ENCODE data around the gene CWC27.
"Not testable (repeated sequence)": the region's sequence is repeated elsewhere in the genome, so short reads cannot be mapped to it uniquely, and the experiment has no call there.

Gene CWC27

GRCh38 chr5:64788156-64788555, 19.4 kb downstream of the CWC27 start:
- DNase-seq: no peak

GRCh38 chr5:64789457-64789856, 20.7 kb downstream of the CWC27 start:
- no peak for DNase-seq

GRCh38 chr5:64790210-64790609, 21.5 kb downstream of the CWC27 start:
- no peak for DNase-seq

- no peak for DNase-seq
Observed at GRCh38 chr5:64792469-64792868, 23.7 kb downstream of the CWC27 start.

GRCh38 chr5:64794053-64794770, 25.5 kb downstream of the CWC27 start:
- DNase-seq: no peak

- DNase-seq: no peak
Observed at GRCh38 chr5:64796301-64796700, 27.6 kb downstream of the CWC27 start.

- DNase-seq: no peak
Observed at GRCh38 chr5:64800926-64801325, 32.2 kb downstream of the CWC27 start.

- DNase-seq: no peak
Observed at GRCh38 chr5:64806537-64806936, 37.8 kb downstream of the CWC27 start.

- DNase-seq: no peak
Observed at GRCh38 chr5:64807520-64807919, 38.8 kb downstream of the CWC27 start.

- DNase-seq: peak in 2 of 56 donors; percentile 0 to 14
Observed at GRCh38 chr5:64811050-64811640, 42.4 kb downstream of the CWC27 start.

- DNase-seq: no peak
Observed at GRCh38 chr5:64814073-64814472, 45.3 kb downstream of the CWC27 start.

GRCh38 chr5:64818245-64818644, 49.5 kb downstream of the CWC27 start:
- DNase-seq: no peak

- not testable (repeated sequence) for DNase-seq
Observed at GRCh38 chr5:64819345-64819744, 50.6 kb downstream of the CWC27 start.

GRCh38 chr5:64822320-64822719, 53.6 kb downstream of the CWC27 start:
- DNase-seq: no peak

GRCh38 chr5:64826541-64826940, 57.8 kb downstream of the CWC27 start:
- no peak for DNase-seq

GRCh38 chr5:64827703-64828102, 59.0 kb downstream of the CWC27 start:
- no peak for DNase-seq

- DNase-seq: not testable (repeated sequence)
Observed at GRCh38 chr5:64830650-64831049, 61.9 kb downstream of the CWC27 start.

- DNase-seq: no peak
Observed at GRCh38 chr5:64831996-64832395, 63.3 kb downstream of the CWC27 start.

- DNase-seq: no peak
Observed at GRCh38 chr5:64834037-64834436, 65.3 kb downstream of the CWC27 start.

GRCh38 chr5:64834611-64835010, 65.9 kb downstream of the CWC27 start:
- no peak for DNase-seq

- no peak for DNase-seq
Observed at GRCh38 chr5:64835266-64835665, 66.5 kb downstream of the CWC27 start.

- no peak for DNase-seq
Observed at GRCh38 chr5:64836190-64836755, 67.5 kb downstream of the CWC27 start.

- DNase-seq: no peak
Observed at GRCh38 chr5:64836786-64837185, 68.1 kb downstream of the CWC27 start.
